ENCODE measurements around the gene CDK5. TPM values are rescaled to one million over a fixed set of nuclear protein-coding genes. Genes with fewer than 3 reads are reported as not detected.
A peak's percentile ranks its signal among the peaks of the same experiment; 100 is the strongest.

The CDK5 gene
- total RNA-seq, 1 donor from 2014 or later, result 47.9 TPM

DNA sequence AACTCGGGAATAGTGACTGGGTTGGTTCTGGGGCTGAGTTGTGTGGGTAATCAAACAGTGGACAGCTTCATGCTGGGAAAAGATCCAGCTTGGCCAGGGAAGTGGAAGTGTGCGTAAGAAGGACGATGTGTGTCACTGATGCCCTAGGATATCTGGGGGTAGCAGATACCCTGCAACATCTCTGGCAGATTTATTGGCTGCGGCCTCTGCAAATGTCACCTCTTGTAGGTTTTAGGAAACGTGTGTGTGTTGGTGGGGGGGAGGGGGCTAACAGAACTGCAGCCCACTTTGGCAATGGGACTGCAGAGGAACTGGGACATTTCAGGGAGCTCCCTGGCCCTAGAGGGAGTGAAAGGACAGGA is 27.6 kb upstream of the CDK5 start:
- H3K27ac Mint-ChIP-seq (ENCODE audit: unreplicated experiment), result peak overlapping the region; percentile 70
- no peak overlapping the region for H3K9ac ChIP-seq (ENCODE audit: low read length)
- no peak for TF ChIP-seq EZH2 (IDR thresholded peaks at IDR 0.05; ENCODE audit: insufficient read depth, low read length)
- TF ChIP-seq, protein P1, sequence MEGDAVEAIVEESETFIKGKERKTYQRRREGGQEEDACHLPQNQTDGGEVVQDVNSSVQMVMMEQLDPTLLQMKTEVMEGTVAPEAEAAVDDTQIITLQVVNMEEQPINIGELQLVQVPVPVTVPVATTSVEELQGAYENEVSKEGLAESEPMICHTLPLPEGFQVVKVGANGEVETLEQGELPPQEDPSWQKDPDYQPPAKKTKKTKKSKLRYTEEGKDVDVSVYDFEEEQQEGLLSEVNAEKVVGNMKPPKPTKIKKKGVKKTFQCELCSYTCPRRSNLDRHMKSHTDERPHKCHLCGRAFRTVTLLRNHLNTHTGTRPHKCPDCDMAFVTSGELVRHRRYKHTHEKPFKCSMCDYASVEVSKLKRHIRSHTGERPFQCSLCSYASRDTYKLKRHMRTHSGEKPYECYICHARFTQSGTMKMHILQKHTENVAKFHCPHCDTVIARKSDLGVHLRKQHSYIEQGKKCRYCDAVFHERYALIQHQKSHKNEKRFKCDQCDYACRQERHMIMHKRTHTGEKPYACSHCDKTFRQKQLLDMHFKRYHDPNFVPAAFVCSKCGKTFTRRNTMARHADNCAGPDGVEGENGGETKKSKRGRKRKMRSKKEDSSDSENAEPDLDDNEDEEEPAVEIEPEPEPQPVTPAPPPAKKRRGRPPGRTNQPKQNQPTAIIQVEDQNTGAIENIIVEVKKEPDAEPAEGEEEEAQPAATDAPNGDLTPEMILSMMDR (IDR thresholded peaks at IDR 0.05; ENCODE audit: insufficient read depth, low read depth, low read length), result no peak

DNA sequence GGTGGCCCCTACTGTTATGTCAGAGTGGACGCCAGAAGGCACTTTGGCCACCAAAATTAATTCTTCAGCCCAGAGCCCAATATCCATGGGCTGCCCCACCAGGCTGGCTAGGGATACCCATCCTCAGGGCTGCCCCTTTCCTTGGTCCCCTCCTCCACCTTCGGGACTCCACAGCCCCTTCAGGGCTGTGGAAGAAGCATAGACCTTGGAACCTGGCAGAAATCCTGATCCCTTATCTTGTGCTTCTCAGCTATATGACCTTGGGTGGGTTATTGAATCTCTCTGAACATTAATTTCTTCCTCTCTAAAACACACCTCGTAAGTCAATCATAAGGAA is 26.1 kb upstream of the CDK5 start:
- Mint-ChIP-seq H3K4me3 (ENCODE audit: unreplicated experiment) (peak overlapping the region; percentile 76), H3K9me3 (ENCODE audit: unreplicated experiment) (no peaks in the 10 kb centered on the region), H3K4me1 (ENCODE audit: low read depth, unreplicated experiment) (peaks cover 20% of the 10 kb centered on the region), H3K36me3 (ENCODE audit: low read depth, unreplicated experiment) (no peaks in the 10 kb centered on the region), H3K27me3 (ENCODE audit: low read depth, unreplicated experiment) (no peaks in the 10 kb centered on the region), H3K27ac (ENCODE audit: unreplicated experiment) (no peak overlapping the region)
- H3K4me2 ChIP-seq (ENCODE audit: low read length), result peak overlapping the region; percentile 87
- peaks cover 29% of the 10 kb centered on the region for H4K20me1 ChIP-seq (ENCODE audit: insufficient read depth, low read length)
- no peaks in the 10 kb centered on the region for H3K9me3 ChIP-seq (ENCODE audit: insufficient read depth, low read depth, low read length)
- peaks cover 52% of the 10 kb centered on the region for H3K79me2 ChIP-seq (ENCODE audit: insufficient read depth, low read length)
- peak overlapping the region; percentile 62 for H3K4me3 ChIP-seq (ENCODE audit: insufficient read depth, low read depth, low read length)
- H3K27ac ChIP-seq (ENCODE audit: low read depth, low read length), result no peak overlapping the region
- H3K27me3 ChIP-seq (ENCODE audit: insufficient read depth, low read length), result no peaks in the 10 kb centered on the region
- H3K9ac ChIP-seq (ENCODE audit: low read length), result peak overlapping the region; percentile 95
- H3K4me1 ChIP-seq (ENCODE audit: insufficient read depth, low read length), result peaks cover 50% of the 10 kb centered on the region
- peak overlapping the region; percentile 86 for H2AFZ ChIP-seq (ENCODE audit: low read depth, low read length)
- TF ChIP-seq EZH2 (IDR thresholded peaks at IDR 0.05; ENCODE audit: insufficient read depth, low read length), result no peak
- TF ChIP-seq, protein P1 (IDR thresholded peaks at IDR 0.05; ENCODE audit: insufficient read depth, low read depth, low read length), result no peak
- DNase-seq (ENCODE audit: low read depth) (no peak), FAIRE-seq (no peak)
- H3K36me3 ChIP-seq (ENCODE audit: insufficient read depth, low read length), result no peaks in the 10 kb centered on the region

More for the DNA sequence above, 27.6 kb upstream of the CDK5 start:
- H3K27me3 ChIP-seq (ENCODE audit: insufficient read depth, low read length), result no peaks in the 10 kb centered on the region
- H3K9me3 Mint-ChIP-seq (ENCODE audit: unreplicated experiment), result no peaks in the 10 kb centered on the region
- H3K4me3 ChIP-seq (ENCODE audit: insufficient read depth, low read depth, low read length), result peak overlapping the region; percentile 47
- H3K36me3 ChIP-seq (ENCODE audit: insufficient read depth, low read length), result no peaks in the 10 kb centered on the region
- peak overlapping the region; percentile 86 for H3K4me3 Mint-ChIP-seq (ENCODE audit: unreplicated experiment)
- no peak overlapping the region for H2AFZ ChIP-seq (ENCODE audit: low read depth, low read length)
- no peak overlapping the region for H3K27ac ChIP-seq (ENCODE audit: low read depth, low read length)
- no peaks in the 10 kb centered on the region for H3K36me3 Mint-ChIP-seq (ENCODE audit: low read depth, unreplicated experiment)
- peak overlapping the region; percentile 86 for H3K4me2 ChIP-seq (ENCODE audit: low read length)
- peaks cover 52% of the 10 kb centered on the region for H3K79me2 ChIP-seq (ENCODE audit: insufficient read depth, low read length)
- peaks cover 30% of the 10 kb centered on the region for H3K4me1 Mint-ChIP-seq (ENCODE audit: low read depth, unreplicated experiment)
- no peak for DNase-seq (ENCODE audit: low read depth)
- H4K20me1 ChIP-seq (ENCODE audit: insufficient read depth, low read length), result peaks cover 33% of the 10 kb centered on the region
- FAIRE-seq, result no peak
- H3K9me3 ChIP-seq (ENCODE audit: insufficient read depth, low read depth, low read length), result no peaks in the 10 kb centered on the region
- peaks cover 51% of the 10 kb centered on the region for H3K4me1 ChIP-seq (ENCODE audit: insufficient read depth, low read length)
- no peaks in the 10 kb centered on the region for H3K27me3 Mint-ChIP-seq (ENCODE audit: low read depth, unreplicated experiment)

DNA sequence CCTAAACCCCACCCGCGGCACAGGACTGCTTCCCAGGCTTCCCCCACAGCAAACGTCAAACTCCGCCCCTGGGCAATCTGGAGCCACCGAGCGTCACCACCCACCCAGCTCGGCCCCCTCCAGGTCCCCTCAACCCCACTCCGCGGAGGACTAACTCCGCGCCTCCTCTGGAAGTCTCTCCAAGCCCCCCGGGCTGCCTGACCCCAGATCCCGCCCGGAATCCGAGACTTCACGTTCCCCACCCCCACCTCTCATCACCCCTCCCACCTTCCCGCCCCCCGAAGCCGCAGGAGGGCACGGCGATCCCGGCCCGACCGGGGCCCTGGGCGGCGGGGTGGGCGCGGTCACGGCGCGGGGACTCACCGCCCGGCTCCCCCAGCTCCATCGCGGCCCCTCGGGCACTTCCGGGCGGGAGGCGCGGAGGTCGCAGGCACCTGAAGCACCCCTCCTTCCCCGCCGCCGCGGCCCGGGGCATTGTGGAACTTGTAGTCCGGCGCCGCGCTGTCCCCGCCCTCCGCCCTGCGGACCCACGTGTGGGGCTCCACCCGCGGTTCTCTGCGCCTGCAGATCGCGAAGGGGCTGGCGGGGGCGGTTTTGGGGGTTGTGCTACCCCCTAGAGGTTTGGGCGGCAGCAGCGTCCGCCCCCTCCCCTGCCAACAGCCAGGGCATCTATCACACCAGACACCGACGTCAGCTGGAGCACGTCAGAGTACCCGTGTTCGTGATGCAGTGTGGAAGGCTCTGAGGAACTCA is 25.6 kb upstream of the CDK5 start, which contains the start of gene TMUB1:
TSS of gene TMUB1 (minus strand) at position 423 of the 753 bp plus-strand sequence. CDS start 930 bp downstream, outside the sequence.
- Histone ChIP-seq H3K79me2 (ENCODE audit: insufficient read depth, low read length) (peaks cover 52% of the 10 kb centered on the region), H3K4me1 (ENCODE audit: insufficient read depth, low read length) (peaks cover 47% of the 10 kb centered on the region), H3K9ac (ENCODE audit: low read length) (peak within 1 kb of the TSS; percentile 95), H3K27me3 (ENCODE audit: insufficient read depth, low read length) (no peaks in the 10 kb centered on the region), H3K4me3 (ENCODE audit: insufficient read depth, low read depth, low read length) (peak within 1 kb of the TSS; percentile 62), H3K27ac (ENCODE audit: low read depth, low read length) (peak within 1 kb of the TSS; percentile 58), H3K36me3 (ENCODE audit: insufficient read depth, low read length) (no peaks in the 10 kb centered on the region), H3K9me3 (ENCODE audit: insufficient read depth, low read depth, low read length) (no peaks in the 10 kb centered on the region), H3K4me2 (ENCODE audit: low read length) (peak within 1 kb of the TSS; percentile 87), H4K20me1 (ENCODE audit: insufficient read depth, low read length) (peaks cover 29% of the 10 kb centered on the region), H2AFZ (ENCODE audit: low read depth, low read length) (peak within 1 kb of the TSS; percentile 86)
- FAIRE-seq, result no peak
- Mint-ChIP-seq H3K36me3 (ENCODE audit: low read depth, unreplicated experiment) (peaks cover under 1% of the 10 kb centered on the region), H3K4me3 (ENCODE audit: unreplicated experiment) (peak within 1 kb of the TSS; percentile 88), H3K27ac (ENCODE audit: unreplicated experiment) (peak within 1 kb of the TSS; percentile 79), H3K27me3 (ENCODE audit: low read depth, unreplicated experiment) (no peaks in the 10 kb centered on the region), H3K4me1 (ENCODE audit: low read depth, unreplicated experiment) (peaks cover 20% of the 10 kb centered on the region), H3K9me3 (ENCODE audit: unreplicated experiment) (no peaks in the 10 kb centered on the region)
- TF ChIP-seq, protein P1 (IDR thresholded peaks at IDR 0.05; ENCODE audit: insufficient read depth, low read depth, low read length), result no peak
- TF ChIP-seq EZH2 (IDR thresholded peaks at IDR 0.05; ENCODE audit: insufficient read depth, low read length), result no peak
- DNase-seq (ENCODE audit: low read depth), result no peak
